ENCODE results near the gene TMEM9.

- TF ChIP-seq EP300 (IDR thresholded peaks at IDR 0.05; ENCODE audit: borderline replicate concordance in 1 of 2, control insufficient read depth in 1 of 2, low read depth in 2 of 2, low read length in 2 of 2) (no peak), POLR2AphosphoS5 (IDR thresholded peaks at IDR 0.05; ENCODE audit: low read length) (no peak), ZNF24 (IDR thresholded peaks at IDR 0.05) (no peak), CTCF (IDR thresholded peaks at IDR 0.05 in 2 of 3, conservative IDR thresholded peaks at IDR 0.05 in 1 of 3; ENCODE audit: control insufficient read depth in 2 of 3, extremely low read depth in 1 of 3, insufficient read depth in 1 of 3, low read depth in 3 of 3, low read length in 3 of 3) (no peak), NR2F1 (conservative IDR thresholded peaks at IDR 0.05) (no peak), POU2F2 (IDR thresholded peaks at IDR 0.05; ENCODE audit: borderline replicate concordance, low read depth, low read length) (no peak)
These were observed 15.8 kb upstream of the TMEM9 start for GRCh38 chr1:201169971-201170532.

Measured in GM12878 (cell line).